GM12891 (cell line): Measurements from ENCODE around the gene PCDH9.

Experiments used
- DNase-seq: peaks from one replicate; pipeline ENCODE4 v3.0.0; 2011; ENCODE audit warnings: low spot score; ENCODE audit not compliant: insufficient read length
- FAIRE-seq: peaks from 2 replicates; lab custom pipeline; 2011; peaks lifted over from hg19 to GRCh38; lab: Jason Lieb, UNC
- PAX5 ChIP-seq: IDR thresholded peaks from 2 replicates; pipeline ENCODE4 v1.6.1; 2011; ENCODE audit warnings: low read length, moderate library complexity, mild to moderate bottlenecking; ENCODE audit not compliant: insufficient read depth, severe bottlenecking
- POLR2A ChIP-seq: IDR thresholded peaks from 2 replicates; pipeline ENCODE4 v1.6.1; 2011; ENCODE audit warnings: low read depth, low read length, control low read depth
- POLR2AphosphoS5 ChIP-seq: IDR thresholded peaks from 2 replicates; pipeline ENCODE4 v1.6.1; 2011; ENCODE audit warnings: low read depth, low read length, control low read depth
- POU2F2 ChIP-seq: IDR thresholded peaks from 2 replicates; pipeline ENCODE4 v1.6.1; 2011; ENCODE audit warnings: low read depth, mild to moderate bottlenecking, control low read depth, low read length, moderate library complexity
- SPI1 ChIP-seq: IDR thresholded peaks from 2 replicates; pipeline ENCODE4 v1.6.1; 2011; ENCODE audit warnings: low read depth, low read length, control low read depth
- TAF1 ChIP-seq: IDR thresholded peaks from 2 replicates; pipeline ENCODE4 v1.6.1; 2011; ENCODE audit warnings: low read depth, low read length, control low read depth

PCDH9 gene

DNA sequence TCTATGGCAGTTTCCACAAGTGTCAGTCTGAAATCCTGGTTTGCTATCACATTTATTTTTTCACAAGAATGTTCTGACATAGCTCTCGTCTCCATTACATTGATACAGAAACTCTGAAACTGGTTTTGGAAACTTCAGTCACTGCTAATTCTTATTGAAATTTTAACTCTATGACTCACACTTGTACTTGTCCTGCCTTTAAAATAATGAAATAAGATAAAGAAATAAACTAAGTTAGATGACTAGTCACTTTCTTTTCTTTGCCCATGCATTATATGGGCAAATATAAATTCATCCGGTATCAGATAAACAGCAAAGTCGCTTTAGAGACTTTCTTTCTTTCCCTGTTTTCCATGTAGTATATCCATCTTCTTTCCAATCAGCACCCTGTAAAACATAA is 257.5 kb downstream of the PCDH9 start:
- DNase-seq (no peak), FAIRE-seq (no peak)
- no peak for TF ChIP-seq POU2F2
- TF ChIP-seq SPI1: no peak
- no peak for TF ChIP-seq POLR2A
- TF ChIP-seq PAX5: no peak
- TF ChIP-seq TAF1: no peak
- TF ChIP-seq POLR2AphosphoS5: no peak

- TF ChIP-seq POLR2A (no peak), POLR2AphosphoS5 (no peak), POU2F2 (no peak), SPI1 (no peak), TAF1 (no peak), PAX5 (no peak)
- FAIRE-seq (no peak), DNase-seq (no peak)
Observed at GRCh38 chr13:66971004-66971403, 259.1 kb downstream of the PCDH9 start.

DNA sequence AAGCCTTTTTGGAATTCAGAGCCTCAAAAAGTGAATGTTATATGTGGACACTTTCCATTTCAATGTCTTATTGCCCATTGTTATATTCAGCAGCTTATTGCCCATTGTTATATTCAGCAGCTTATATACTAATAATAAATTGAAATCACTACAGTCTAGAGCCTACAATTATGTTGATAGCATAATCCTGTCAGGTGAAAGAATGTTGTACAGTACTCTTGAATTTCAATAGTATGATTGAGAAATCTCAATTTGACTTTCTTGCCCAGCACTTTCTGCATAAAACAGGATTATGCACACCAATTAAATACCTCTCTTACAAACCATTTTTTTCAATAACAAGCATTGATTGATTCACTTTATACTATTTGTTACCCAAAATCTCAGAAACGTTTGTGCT is 260.8 kb downstream of the PCDH9 start:
- FAIRE-seq: no peak
- TF ChIP-seq POLR2AphosphoS5 (no peak), POU2F2 (no peak), POLR2A (no peak)
- DNase-seq: no peak

GRCh38 chr13:66967811-66968597 is 262.1 kb downstream of the PCDH9 start:
- no peak for DNase-seq
- TF ChIP-seq SPI1: no peak
- TF ChIP-seq POLR2AphosphoS5: no peak
- no peak for TF ChIP-seq TAF1
- TF ChIP-seq POLR2A: no peak
- TF ChIP-seq POU2F2: no peak
- no peak for TF ChIP-seq PAX5
- FAIRE-seq: no peak

DNA sequence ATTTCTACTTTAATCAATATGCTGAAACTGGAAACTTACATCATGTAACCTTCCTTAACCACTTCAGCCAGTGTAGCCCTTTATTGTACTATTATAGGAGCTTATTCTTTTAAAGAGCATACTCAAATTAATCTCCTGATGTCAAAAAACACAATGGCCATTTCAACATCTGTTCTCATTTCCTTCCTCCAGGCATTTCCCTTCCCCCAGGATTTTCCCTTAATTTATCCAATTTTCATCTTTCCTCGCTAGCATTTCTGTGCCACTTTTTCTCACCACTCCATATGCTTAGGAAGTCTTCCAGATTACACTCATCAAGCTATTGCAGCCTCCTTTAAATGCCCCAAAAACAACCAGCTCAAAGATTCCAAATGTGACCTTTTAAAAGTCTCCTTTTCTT is 265.0 kb downstream of the PCDH9 start:
- TF ChIP-seq POU2F2: no peak
- no peak for TF ChIP-seq POLR2AphosphoS5
- no peak for TF ChIP-seq SPI1
- no peak for TF ChIP-seq TAF1
- no peak for TF ChIP-seq POLR2A
- no peak for TF ChIP-seq PAX5
- no peak for FAIRE-seq
- DNase-seq: no peak

DNA sequence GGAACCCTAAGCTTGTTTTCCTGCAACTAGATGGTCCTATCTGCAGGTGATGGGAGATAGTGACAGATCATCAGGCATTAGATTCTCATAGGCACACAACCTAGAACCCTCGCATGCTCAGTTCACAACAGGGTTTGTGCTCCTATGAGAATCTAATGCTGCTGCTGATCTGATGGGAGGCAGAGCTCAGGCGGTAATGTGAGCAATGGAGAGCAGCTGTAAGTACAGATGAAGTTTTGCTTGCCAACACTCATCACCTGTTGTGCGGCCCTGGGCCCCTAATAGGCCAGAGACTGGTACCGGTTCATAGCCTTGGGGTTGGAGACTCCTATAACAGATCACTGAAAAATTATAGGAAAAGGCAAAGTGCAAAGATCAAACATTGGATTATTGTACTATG is 267.2 kb downstream of the PCDH9 start:
- no peak for DNase-seq
- TF ChIP-seq TAF1: no peak
- TF ChIP-seq SPI1: no peak
- no peak for TF ChIP-seq POLR2AphosphoS5
- no peak for TF ChIP-seq PAX5
- no peak for TF ChIP-seq POU2F2
- TF ChIP-seq POLR2A: no peak
- FAIRE-seq: no peak

GRCh38 chr13:66958611-66959010 is 271.5 kb downstream of the PCDH9 start:
- DNase-seq: no peak
- TF ChIP-seq PAX5 (no peak), SPI1 (no peak), POLR2AphosphoS5 (no peak), TAF1 (no peak), POLR2A (no peak), POU2F2 (no peak)
- no peak for FAIRE-seq

DNA sequence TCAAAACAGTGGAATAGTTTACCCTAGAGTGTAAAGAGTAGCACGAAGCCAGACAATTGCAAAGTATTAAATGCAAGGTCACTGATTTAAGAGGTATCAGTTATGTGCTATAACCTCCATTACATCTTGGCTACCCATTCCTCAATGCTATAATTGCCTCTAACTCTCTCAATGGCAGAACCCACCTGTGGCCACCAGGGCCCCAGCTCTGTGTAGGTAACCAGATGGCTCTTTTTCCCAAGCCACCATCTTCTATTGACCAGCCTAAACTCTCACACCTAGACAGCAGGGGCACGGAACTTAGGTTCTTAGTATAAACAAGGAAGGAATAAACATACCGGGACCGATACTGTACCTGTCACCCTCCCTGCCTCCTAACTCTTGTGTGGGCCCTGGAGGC is 277.6 kb downstream of the PCDH9 start:
- DNase-seq: no peak
- FAIRE-seq: no peak
- no peak for TF ChIP-seq SPI1

- DNase-seq (no peak), FAIRE-seq (no peak)
- TF ChIP-seq TAF1: no peak
- no peak for TF ChIP-seq POLR2A
- TF ChIP-seq POU2F2: no peak
- TF ChIP-seq SPI1: no peak
- TF ChIP-seq PAX5: no peak
- no peak for TF ChIP-seq POLR2AphosphoS5
Observed at GRCh38 chr13:66951426-66951825, 278.7 kb downstream of the PCDH9 start.

GRCh38 chr13:66950666-66951065 is 279.5 kb downstream of the PCDH9 start:
- FAIRE-seq (no peak), DNase-seq (no peak)
- no peak for TF ChIP-seq TAF1
- TF ChIP-seq PAX5: no peak
- TF ChIP-seq SPI1: no peak
